Endothelial cell of umbilical vein (primary cell): Measurements from ENCODE around the gene ADGRE3. TPM values are rescaled to one million over a fixed set of nuclear protein-coding genes. Genes with fewer than 3 reads are reported as not detected.

Source experiments
- BruUV-seq: library from RNA; stranded (reverse); fragments of 400-500 nt; replicated peaks from 2 replicates; lab custom pipeline; 2021; lab: Mats Ljungman, UMichigan
- CTCF ChIA-PET: fragments of 300-600, 350-600 bp; sonication (Branson Sonifier 250); formaldehyde crosslinking; loops from one replicate; lab custom pipeline; 2021; ENCODE audit warnings: antibody characterized with exemption, inconsistent platforms; lab: Charles Lee
- POLR2A ChIA-PET: fragments of 300-600, 350-600 bp; sonication (Branson Sonifier 250); formaldehyde crosslinking; loops from one replicate; lab custom pipeline; 2021; ENCODE audit warnings: antibody characterized with exemption, inconsistent platforms; lab: Charles Lee
- DNase-seq: peaks from one replicate; pipeline ENCODE4 v3.0.0-alpha.2; 2011; ENCODE audit warnings: low read depth, low spot score
- FAIRE-seq: peaks from 2 replicates; lab custom pipeline; 2011; peaks lifted over from hg19 to GRCh38; lab: Jason Lieb, UNC
- H2AFZ ChIP-seq: 2 replicates; pipeline ENCODE4 v1.6.0; 2012; ENCODE audit warnings: low read depth, low read length, control low read depth, inconsistent platforms
- H3K27ac ChIP-seq: 2 replicates; pipeline ENCODE4 v1.5.1; 2011; ENCODE audit warnings: low read depth, mild to moderate bottlenecking, control low read depth, low read length, moderate library complexity; ENCODE audit not compliant: insufficient read depth
- H3K27me3 ChIP-seq, 2 experiments: 2 replicates each; pipeline versions ENCODE4 v1.6.0 to v1.6.1; 2011; ENCODE audit warnings: low read length in 2 of 2, mixed read lengths in 1 of 2; ENCODE audit not compliant: control insufficient read depth in 2 of 2, insufficient read depth in 2 of 2
- H3K36me3 ChIP-seq, 2 experiments: 2 replicates in 1 of 2; 3 replicates in 1 of 2; pipeline ENCODE4 v1.5.1; 2011; ENCODE audit warnings: low read length in 2 of 2, mild to moderate bottlenecking in 1 of 2, moderate library complexity in 1 of 2; ENCODE audit not compliant: control insufficient read depth in 2 of 2, insufficient read depth in 2 of 2; ENCODE audit errors: extremely low read depth in 1 of 2
- H3K4me1 ChIP-seq: 3 replicates; pipeline ENCODE4 v1.5.1; 2011; ENCODE audit warnings: mild to moderate bottlenecking, low read length; ENCODE audit not compliant: control insufficient read depth, insufficient read depth; ENCODE audit errors: extremely low read depth
- H3K4me2 ChIP-seq: 2 replicates; pipeline ENCODE4 v1.6.1; 2011; ENCODE audit warnings: low read length, control low read depth, mixed read lengths; ENCODE audit not compliant: insufficient read depth
- H3K4me3 ChIP-seq, 3 experiments: fragments of 200-600 bp in 1 of 3; sonication (generic), shearing (Covaris generic) in 1 of 3; replicated peaks in 1 of 3; 2 replicates each; pipeline ENCODE4 v1.5.1; 2011 to 2016; ENCODE audit warnings: control low read depth in 3 of 3, low read length in 3 of 3, mild to moderate bottlenecking in 2 of 3, inconsistent platforms in 1 of 3, low read depth in 1 of 3, moderate library complexity in 1 of 3; ENCODE audit not compliant: insufficient read depth in 1 of 3
- H3K79me2 ChIP-seq: 2 replicates; pipeline ENCODE4 v1.6.0; 2012; ENCODE audit warnings: low read length, inconsistent platforms; ENCODE audit not compliant: control insufficient read depth, insufficient read depth
- H3K9ac ChIP-seq: replicated peaks from 2 replicates; pipeline ENCODE3; 2011; ENCODE audit warnings: low read length, control low read depth; ENCODE audit not compliant: insufficient read depth; ENCODE audit errors: extremely low read depth
- H3K9me1 ChIP-seq: replicated peaks from 3 replicates; pipeline ENCODE4 v1.6.0; 2011; ENCODE audit warnings: mild to moderate bottlenecking, low read length; ENCODE audit not compliant: control insufficient read depth, insufficient read depth; ENCODE audit errors: extremely low read depth
- H3K9me3 ChIP-seq: replicated peaks from 2 replicates; pipeline ENCODE4 v1.5.1; 2012; ENCODE audit warnings: low read length, inconsistent platforms; ENCODE audit not compliant: control insufficient read depth, insufficient read depth
- H4K20me1 ChIP-seq: replicated peaks from 2 replicates; pipeline ENCODE3; 2011; ENCODE audit warnings: mild to moderate bottlenecking, low read length; ENCODE audit not compliant: control insufficient read depth, insufficient read depth; ENCODE audit errors: extremely low read depth
- EZH2 ChIP-seq: IDR thresholded peaks from 2 replicates; pipeline ENCODE4 v1.6.1; 2012; ENCODE audit warnings: borderline replicate concordance, low read depth, mild to moderate bottlenecking, moderate library complexity, low read length, inconsistent platforms; ENCODE audit not compliant: severe bottlenecking
- GATA2 ChIP-seq: IDR thresholded peaks from 2 replicates; pipeline ENCODE4 v1.7.0; 2011; ENCODE audit warnings: low read depth, mild to moderate bottlenecking, moderate library complexity, mixed read lengths, low read length; ENCODE audit not compliant: insufficient read length, insufficient read depth
- JUN ChIP-seq: IDR thresholded peaks from 2 replicates; pipeline ENCODE4 v1.6.1; 2011; ENCODE audit warnings: borderline replicate concordance, low read depth; ENCODE audit not compliant: insufficient read length, insufficient read depth
- MYC ChIP-seq: IDR thresholded peaks from one replicate; pipeline ENCODE4 v1.6.1; 2011; ENCODE audit warnings: mild to moderate bottlenecking, low read depth, low read length
- POLR2A ChIP-seq: IDR thresholded peaks from 2 replicates; pipeline ENCODE4 v1.6.1; 2012; ENCODE audit warnings: low read depth, mild to moderate bottlenecking, control low read depth, low read length
- POLR2AphosphoS5 ChIP-seq: IDR thresholded peaks from 2 replicates; pipeline ENCODE4 v1.6.1; 2012; ENCODE audit warnings: low read depth, mild to moderate bottlenecking, control low read depth, low read length, moderate library complexity; ENCODE audit not compliant: insufficient read depth
- dilution Hi-C: fragments of 300-500 bp; cut with MboI; formaldehyde crosslinking; loops from one replicate; pipeline ENCODE4 v1.15.0; 2019; ENCODE audit warnings: low sequenced_read_pairs; ENCODE audit not compliant: extremely low pct_ligation_motif_present
- intact Hi-C: fragments of 100-400 bp; cut with micrococcal nuclease; formaldehyde crosslinking; loops from one replicate; pipeline ENCODE4 v1.10.0; 2022
- polyA plus RNA-seq, 4 experiments: library from polyadenylated mRNA; depleted of rRNA in 3 of 4; stranded (reverse) in 3 of 4; unstranded in 1 of 4; fragments of >200 nt; gene quantifications; 2 replicates each; pipeline versions ENCODE4 v1.2.1 to v1.2.3, GENCODE V29; 2011 to 2012; ENCODE audit warnings: missing spikeins in 1 of 4
- total RNA-seq: library from RNA; stranded (reverse); gene quantifications from 2 replicates; pipeline ENCODE4 v1.2.3, GENCODE V29; 2021
- TF ChIP-seq, protein P1 (sequence below): IDR thresholded peaks from 2 replicates; pipeline ENCODE4 v1.6.1; 2011; ENCODE audit not compliant: insufficient read depth, insufficient read length
- TF ChIP-seq, protein P2 (sequence below), 2 donors: IDR thresholded peaks; 1 replicate in 1 of 2; 2 replicates in 1 of 2; pipeline ENCODE4 v1.5.1; 2011; ENCODE audit warnings: low read length in 2 of 2, mild to moderate bottlenecking in 2 of 2, moderate library complexity in 2 of 2, control low read depth in 1 of 2, inconsistent platforms in 1 of 2, low read depth in 1 of 2; ENCODE audit not compliant: insufficient read depth in 1 of 2; ENCODE audit errors: extremely low read depth in 1 of 2

ADGRE3 gene
- total and polyA plus RNA-seq, 2 donors (not counting 3 experiments of a cell fraction or from before 2014, with no cell fraction given) = not detected

DNA sequence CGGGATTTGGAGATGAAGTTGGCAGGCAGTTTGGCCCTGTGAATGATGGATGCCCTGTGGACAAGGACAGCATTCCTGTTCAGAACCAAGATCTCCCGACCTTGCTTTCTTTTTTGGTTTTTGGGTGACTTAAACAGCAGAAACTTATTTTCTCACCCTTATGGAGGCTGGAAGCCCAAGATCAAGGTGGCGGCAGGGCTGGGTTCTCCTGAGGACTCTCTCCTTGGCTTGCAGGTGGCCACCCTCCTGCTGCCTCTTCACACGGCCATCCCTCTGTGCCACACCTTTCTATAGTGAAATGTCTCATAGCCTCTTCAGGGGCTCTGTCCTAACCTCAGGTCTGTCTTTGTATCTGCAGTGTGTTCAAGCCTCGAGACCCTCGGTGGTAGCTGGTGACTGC lies 29.2 kb upstream of the ADGRE3 start:
- Histone ChIP-seq H2AFZ (no peak overlapping the region), H3K79me2 (no peaks in the 10 kb centered on the region), H3K27me3 (no peaks in the 10 kb centered on the region), H3K36me3 (peaks cover 11 to 56% of the 10 kb centered on the region in 2 experiments), H3K4me1 (no peaks in the 10 kb centered on the region), H3K4me3 (no peak overlapping the region), H3K9me1 (no peaks in the 10 kb centered on the region), H4K20me1 (no peaks in the 10 kb centered on the region), H3K4me2 (no peak overlapping the region), H3K27ac (no peak overlapping the region), H3K9me3 (no peaks in the 10 kb centered on the region), H3K9ac (no peak overlapping the region)
- ChIA-PET POLR2A (no interaction called here), CTCF (interaction anchor here (0.5 kb wide), 1 partner anchor 130 kb away, joined by 3 read pairs; no protein-coding TSS in a partner anchor)
- DNase-seq (no peak), FAIRE-seq (no peak)
- intact Hi-C loops = no loop called here
- dilution Hi-C loops = no loop called here
- TF ChIP-seq, protein P1, sequence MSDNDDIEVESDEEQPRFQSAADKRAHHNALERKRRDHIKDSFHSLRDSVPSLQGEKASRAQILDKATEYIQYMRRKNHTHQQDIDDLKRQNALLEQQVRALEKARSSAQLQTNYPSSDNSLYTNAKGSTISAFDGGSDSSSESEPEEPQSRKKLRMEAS = no peak
- no peak for TF ChIP-seq EZH2
- TF ChIP-seq POLR2AphosphoS5 = no peak
- TF ChIP-seq, protein P2, sequence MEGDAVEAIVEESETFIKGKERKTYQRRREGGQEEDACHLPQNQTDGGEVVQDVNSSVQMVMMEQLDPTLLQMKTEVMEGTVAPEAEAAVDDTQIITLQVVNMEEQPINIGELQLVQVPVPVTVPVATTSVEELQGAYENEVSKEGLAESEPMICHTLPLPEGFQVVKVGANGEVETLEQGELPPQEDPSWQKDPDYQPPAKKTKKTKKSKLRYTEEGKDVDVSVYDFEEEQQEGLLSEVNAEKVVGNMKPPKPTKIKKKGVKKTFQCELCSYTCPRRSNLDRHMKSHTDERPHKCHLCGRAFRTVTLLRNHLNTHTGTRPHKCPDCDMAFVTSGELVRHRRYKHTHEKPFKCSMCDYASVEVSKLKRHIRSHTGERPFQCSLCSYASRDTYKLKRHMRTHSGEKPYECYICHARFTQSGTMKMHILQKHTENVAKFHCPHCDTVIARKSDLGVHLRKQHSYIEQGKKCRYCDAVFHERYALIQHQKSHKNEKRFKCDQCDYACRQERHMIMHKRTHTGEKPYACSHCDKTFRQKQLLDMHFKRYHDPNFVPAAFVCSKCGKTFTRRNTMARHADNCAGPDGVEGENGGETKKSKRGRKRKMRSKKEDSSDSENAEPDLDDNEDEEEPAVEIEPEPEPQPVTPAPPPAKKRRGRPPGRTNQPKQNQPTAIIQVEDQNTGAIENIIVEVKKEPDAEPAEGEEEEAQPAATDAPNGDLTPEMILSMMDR (IDR thresholded peaks at IDR 0.05; ENCODE audit: extremely low read depth in 1 of 2, insufficient read depth in 1 of 2, low read depth in 1 of 2, low read length in 2 of 2) = no peak
- TF ChIP-seq GATA2 = no peak
- TF ChIP-seq JUN = no peak
- no peak for TF ChIP-seq MYC
- TF ChIP-seq POLR2A = no peak
- BruUV-seq = no TSS peak
